Ishikawa (cell line): ENCODE data around the gene LCA5.

Experiments
- CEBPB ChIP-seq: IDR thresholded peaks from 2 replicates; pipeline ENCODE4 v1.6.1; 2012
- EGR1 ChIP-seq: IDR thresholded peaks from 2 replicates; pipeline ENCODE4 v1.6.1; 2012
- EP300 ChIP-seq: IDR thresholded peaks from 2 replicates; pipeline ENCODE4 v1.6.1; 2012; ENCODE audit warnings: borderline replicate concordance
- NFIC ChIP-seq: IDR thresholded peaks from 2 replicates; pipeline ENCODE4 v1.6.1; 2012
- RAD21 ChIP-seq: IDR thresholded peaks from 2 replicates; pipeline ENCODE4 v1.6.1; 2012; ENCODE audit warnings: low read depth
- TAF1 ChIP-seq: IDR thresholded peaks from 2 replicates; pipeline ENCODE4 v1.6.1; 2012; ENCODE audit warnings: low read depth, mild to moderate bottlenecking
- YY1 ChIP-seq: IDR thresholded peaks from 2 replicates; pipeline ENCODE4 v1.6.1; 2012; ENCODE audit warnings: low read depth
- TF ChIP-seq, protein P1 (sequence below): IDR thresholded peaks from 2 replicates; pipeline ENCODE4 v1.6.1; 2012; ENCODE audit warnings: low read depth, mild to moderate bottlenecking

DNA sequence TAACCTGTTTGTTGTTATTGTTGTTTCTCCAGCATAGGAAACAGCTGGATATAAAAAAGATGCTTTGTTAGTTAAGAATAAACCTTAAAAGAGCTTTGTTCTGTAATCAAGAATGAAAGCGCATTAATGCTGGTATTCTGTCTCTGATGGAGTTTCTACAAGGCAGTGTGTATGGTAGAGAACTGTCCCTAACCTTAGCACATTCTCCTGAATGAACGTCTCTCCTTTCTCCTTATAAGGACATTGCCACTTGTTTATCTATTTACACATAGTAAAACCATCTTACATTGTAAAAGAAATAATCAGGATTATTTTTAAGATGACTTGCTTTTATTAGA lies 33.8 kb upstream of the LCA5 start:
- TF ChIP-seq RAD21 (no peak), NFIC (no peak), EP300 (no peak), YY1 (no peak), CEBPB (no peak), TAF1 (no peak), EGR1 (no peak)
- TF ChIP-seq, protein P1, sequence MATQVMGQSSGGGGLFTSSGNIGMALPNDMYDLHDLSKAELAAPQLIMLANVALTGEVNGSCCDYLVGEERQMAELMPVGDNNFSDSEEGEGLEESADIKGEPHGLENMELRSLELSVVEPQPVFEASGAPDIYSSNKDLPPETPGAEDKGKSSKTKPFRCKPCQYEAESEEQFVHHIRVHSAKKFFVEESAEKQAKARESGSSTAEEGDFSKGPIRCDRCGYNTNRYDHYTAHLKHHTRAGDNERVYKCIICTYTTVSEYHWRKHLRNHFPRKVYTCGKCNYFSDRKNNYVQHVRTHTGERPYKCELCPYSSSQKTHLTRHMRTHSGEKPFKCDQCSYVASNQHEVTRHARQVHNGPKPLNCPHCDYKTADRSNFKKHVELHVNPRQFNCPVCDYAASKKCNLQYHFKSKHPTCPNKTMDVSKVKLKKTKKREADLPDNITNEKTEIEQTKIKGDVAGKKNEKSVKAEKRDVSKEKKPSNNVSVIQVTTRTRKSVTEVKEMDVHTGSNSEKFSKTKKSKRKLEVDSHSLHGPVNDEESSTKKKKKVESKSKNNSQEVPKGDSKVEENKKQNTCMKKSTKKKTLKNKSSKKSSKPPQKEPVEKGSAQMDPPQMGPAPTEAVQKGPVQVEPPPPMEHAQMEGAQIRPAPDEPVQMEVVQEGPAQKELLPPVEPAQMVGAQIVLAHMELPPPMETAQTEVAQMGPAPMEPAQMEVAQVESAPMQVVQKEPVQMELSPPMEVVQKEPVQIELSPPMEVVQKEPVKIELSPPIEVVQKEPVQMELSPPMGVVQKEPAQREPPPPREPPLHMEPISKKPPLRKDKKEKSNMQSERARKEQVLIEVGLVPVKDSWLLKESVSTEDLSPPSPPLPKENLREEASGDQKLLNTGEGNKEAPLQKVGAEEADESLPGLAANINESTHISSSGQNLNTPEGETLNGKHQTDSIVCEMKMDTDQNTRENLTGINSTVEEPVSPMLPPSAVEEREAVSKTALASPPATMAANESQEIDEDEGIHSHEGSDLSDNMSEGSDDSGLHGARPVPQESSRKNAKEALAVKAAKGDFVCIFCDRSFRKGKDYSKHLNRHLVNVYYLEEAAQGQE, result no peak
